Stimulated activated CD4-positive, alpha-beta T cell treated with anti-CD3 and anti-CD28 coated beads, Interleukin-1b, Interleukin-23, amount 100 ng/mL, for 24 hours (primary cell): ENCODE results near the gene AGPAT3.

Experiments
- DNase-seq, 4 experiments: peaks; one replicate each; pipeline ENCODE4 v3.0.0-alpha.2; 2020; ENCODE audit warnings: low read depth in 4 of 4, low spot score in 1 of 4

The AGPAT3 gene

GRCh38 chr21:43905726-43906455 lies 40.9 kb downstream of the AGPAT3 start:
- no peak for DNase-seq

- DNase-seq, result no peak
Observed at GRCh38 chr21:43906585-43907370, 41.8 kb downstream of the AGPAT3 start.

- DNase-seq, result no peak
Observed at GRCh38 chr21:43907751-43908150, 42.7 kb downstream of the AGPAT3 start.

- DNase-seq, result no peak
Observed at GRCh38 chr21:43908167-43908566, 43.1 kb downstream of the AGPAT3 start.

GRCh38 chr21:43909741-43910400 lies 44.8 kb downstream of the AGPAT3 start:
- no peak for DNase-seq

GRCh38 chr21:43910460-43910859 lies 45.4 kb downstream of the AGPAT3 start:
- DNase-seq, result no peak

- no peak for DNase-seq
Observed at GRCh38 chr21:43911015-43911934, 46.3 kb downstream of the AGPAT3 start.

- DNase-seq, result no peak
Observed at GRCh38 chr21:43911935-43912487, 47.0 kb downstream of the AGPAT3 start.

GRCh38 chr21:43912500-43912899 lies 47.5 kb downstream of the AGPAT3 start:
- DNase-seq, result no peak

GRCh38 chr21:43912910-43913309 lies 47.9 kb downstream of the AGPAT3 start:
- DNase-seq, result no peak

GRCh38 chr21:43913928-43914327 lies 48.9 kb downstream of the AGPAT3 start:
- DNase-seq, result no peak

GRCh38 chr21:43916076-43916475 lies 51.1 kb downstream of the AGPAT3 start:
- no peak for DNase-seq

GRCh38 chr21:43916691-43917514 lies 51.9 kb downstream of the AGPAT3 start:
- peak in 3 of 4 experiments; percentile 32 to 44 (median 44) for DNase-seq

- DNase-seq, result no peak
Observed at GRCh38 chr21:43917515-43918384, 52.7 kb downstream of the AGPAT3 start.

- no peak for DNase-seq
Observed at GRCh38 chr21:43918385-43918947, 53.4 kb downstream of the AGPAT3 start.

GRCh38 chr21:43919283-43919682 lies 54.3 kb downstream of the AGPAT3 start:
- DNase-seq, result no peak

GRCh38 chr21:43919871-43920801 lies 55.1 kb downstream of the AGPAT3 start:
- DNase-seq, result no peak
